Subcutaneous adipose tissue (tissue), 4 donors: ENCODE data around the gene GPR39. TPM values are rescaled to one million over a fixed set of nuclear protein-coding genes. Genes with fewer than 3 reads are reported as not detected.

ENCODE experiments used
- total RNA-seq, 4 donors: library from RNA; depleted of rRNA; stranded (reverse); fragments of >200 nt; gene quantifications; one replicate each; pipeline ENCODE4 v1.1.0, GENCODE V29; 2016
- TF ChIP-seq, protein P1 (sequence below): fragments of 450-650 bp; IDR thresholded peaks from one replicate; pipeline ENCODE4 v1.5.1; 2016; ENCODE audit warnings: low read depth, mild to moderate bottlenecking, control low read depth, antibody characterized with exemption, moderate library complexity

The GPR39 gene
- total RNA-seq, 4 donors from 2014 or later, result 0.34 to 1.5 (median 0.66) TPM; not detected in 1

DNA sequence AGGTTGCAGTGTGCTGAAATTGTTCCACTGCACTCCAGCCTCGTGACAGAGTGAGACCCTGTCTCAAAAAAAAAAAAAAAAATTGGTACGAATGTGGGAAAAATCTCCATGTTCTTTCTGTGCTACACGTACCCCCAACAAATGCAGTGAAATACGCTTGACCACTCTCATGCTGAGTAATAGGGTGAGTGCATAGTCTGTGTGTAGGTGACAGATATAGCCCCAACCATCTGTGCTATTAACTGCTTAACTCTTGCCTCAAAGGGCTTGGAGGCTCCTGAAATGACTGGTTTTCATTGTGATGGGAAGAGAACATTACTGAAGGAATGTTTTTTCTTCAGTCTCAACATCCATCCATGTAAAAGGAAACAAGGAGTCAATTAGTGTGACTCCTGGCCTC lies 237.7 kb downstream of the GPR39 start:
- TF ChIP-seq, protein P1, sequence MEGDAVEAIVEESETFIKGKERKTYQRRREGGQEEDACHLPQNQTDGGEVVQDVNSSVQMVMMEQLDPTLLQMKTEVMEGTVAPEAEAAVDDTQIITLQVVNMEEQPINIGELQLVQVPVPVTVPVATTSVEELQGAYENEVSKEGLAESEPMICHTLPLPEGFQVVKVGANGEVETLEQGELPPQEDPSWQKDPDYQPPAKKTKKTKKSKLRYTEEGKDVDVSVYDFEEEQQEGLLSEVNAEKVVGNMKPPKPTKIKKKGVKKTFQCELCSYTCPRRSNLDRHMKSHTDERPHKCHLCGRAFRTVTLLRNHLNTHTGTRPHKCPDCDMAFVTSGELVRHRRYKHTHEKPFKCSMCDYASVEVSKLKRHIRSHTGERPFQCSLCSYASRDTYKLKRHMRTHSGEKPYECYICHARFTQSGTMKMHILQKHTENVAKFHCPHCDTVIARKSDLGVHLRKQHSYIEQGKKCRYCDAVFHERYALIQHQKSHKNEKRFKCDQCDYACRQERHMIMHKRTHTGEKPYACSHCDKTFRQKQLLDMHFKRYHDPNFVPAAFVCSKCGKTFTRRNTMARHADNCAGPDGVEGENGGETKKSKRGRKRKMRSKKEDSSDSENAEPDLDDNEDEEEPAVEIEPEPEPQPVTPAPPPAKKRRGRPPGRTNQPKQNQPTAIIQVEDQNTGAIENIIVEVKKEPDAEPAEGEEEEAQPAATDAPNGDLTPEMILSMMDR, result no peak

DNA sequence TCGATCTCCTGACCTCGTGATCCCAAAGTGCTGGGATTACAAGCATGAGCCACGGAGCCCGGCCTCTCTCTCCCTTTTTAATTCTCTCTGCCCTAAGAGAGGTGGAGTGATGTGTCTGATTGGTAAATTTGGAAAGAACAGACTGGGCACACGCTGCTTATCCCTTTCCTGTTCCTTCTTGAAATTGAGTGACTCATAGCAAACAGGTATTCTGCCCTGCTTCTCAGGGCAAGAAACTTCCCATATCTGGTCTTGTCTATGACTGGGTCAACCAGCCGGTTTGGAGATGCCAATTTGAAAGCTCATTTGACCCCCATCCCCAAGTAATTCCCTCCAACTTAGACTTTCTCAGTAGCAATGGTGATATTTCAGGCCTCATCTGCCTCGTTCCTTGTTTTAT lies 238.4 kb downstream of the GPR39 start:
- TF ChIP-seq, protein P1, result no peak

DNA sequence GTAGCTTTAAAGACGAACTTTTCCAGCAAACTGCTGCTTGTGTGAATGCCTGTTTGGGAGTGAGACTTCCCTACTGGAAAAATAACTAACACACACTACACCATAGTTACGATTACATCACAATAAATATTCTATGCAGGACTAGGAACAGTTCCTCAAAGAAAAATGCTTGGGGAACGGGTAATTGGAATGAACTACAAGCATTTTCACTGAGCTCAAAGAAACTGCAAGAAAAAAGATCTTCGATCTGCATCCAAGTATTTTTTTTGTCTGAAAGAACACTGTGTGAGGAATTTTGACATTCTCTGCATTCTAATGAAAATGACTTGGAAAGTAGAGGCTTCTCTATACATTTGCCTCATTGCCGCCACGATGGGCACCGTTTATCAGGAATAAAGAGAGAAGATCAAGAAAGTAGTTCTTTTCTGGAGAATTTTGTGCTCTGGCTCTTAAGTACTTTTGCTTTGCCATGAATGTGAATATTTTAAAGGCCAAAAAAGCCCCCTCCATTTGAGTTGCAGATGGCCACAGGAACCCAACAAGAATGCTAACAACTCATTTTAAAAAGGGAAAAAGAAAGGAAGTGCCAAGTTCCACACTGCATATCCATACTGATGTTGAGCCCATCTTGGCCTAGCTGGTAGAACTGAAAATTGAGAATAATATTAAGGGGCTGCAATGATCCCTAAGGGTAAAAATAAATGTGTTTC lies 239.8 kb downstream of the GPR39 start:
- TF ChIP-seq, protein P1, result no peak

DNA sequence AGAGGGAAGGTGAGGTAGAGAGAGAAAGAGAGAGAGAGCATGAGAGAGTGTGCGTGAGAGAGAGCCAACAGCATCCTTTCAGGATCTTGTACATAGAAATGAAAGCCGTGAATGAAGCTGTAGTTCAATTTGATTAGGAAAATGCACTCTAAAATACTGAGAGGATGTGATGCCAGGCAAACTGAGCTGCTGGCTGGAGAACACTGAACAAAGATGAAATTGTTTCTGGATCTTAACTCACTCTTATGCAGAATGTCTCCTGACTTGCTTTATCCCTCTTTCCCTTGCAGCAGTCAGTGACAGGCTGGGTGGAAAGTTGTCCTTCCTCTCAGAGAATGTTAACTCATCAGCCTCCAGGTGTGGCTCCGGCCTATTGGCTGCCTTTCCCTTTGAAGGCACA lies 242.7 kb downstream of the GPR39 start:
- TF ChIP-seq, protein P1, result no peak

DNA sequence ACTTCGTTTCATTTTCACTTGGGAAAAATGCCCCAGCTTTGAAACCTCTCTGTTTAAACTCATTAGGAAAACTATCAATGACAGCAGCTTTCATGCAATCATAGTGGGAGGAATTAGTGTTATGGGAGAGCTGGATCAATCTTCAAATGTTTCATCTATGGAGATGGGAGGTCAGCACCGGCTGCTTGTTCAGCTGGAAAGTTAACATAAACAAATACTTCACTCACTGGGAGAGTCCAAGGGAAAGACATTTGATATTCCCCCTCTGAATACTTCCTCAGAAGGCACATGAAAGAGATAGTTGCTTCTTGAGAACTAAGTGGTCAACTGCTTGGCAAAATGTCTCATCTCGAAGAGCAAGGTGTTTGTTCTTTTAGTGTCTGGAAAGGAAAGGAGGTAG lies 246.1 kb downstream of the GPR39 start:
- TF ChIP-seq, protein P1, result no peak

DNA sequence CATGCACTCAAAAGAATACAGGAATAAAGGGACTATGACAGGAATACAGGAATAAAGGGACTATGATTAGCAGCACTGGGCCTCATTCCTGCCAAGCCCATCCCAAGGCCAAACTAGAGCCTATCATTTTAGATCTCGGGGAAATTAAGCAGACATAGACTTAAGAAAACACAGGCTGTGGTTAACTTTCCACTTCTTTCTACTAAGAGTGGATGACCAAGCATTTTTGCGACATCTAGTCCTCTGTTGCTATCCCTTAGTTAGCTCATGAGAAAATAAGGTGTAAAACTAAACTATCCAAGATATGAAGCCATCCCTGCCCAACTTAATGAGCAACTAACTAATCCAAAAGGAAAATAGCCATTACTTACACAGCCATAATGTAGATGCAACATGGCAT lies 247.5 kb downstream of the GPR39 start:
- TF ChIP-seq, protein P1, result no peak

DNA sequence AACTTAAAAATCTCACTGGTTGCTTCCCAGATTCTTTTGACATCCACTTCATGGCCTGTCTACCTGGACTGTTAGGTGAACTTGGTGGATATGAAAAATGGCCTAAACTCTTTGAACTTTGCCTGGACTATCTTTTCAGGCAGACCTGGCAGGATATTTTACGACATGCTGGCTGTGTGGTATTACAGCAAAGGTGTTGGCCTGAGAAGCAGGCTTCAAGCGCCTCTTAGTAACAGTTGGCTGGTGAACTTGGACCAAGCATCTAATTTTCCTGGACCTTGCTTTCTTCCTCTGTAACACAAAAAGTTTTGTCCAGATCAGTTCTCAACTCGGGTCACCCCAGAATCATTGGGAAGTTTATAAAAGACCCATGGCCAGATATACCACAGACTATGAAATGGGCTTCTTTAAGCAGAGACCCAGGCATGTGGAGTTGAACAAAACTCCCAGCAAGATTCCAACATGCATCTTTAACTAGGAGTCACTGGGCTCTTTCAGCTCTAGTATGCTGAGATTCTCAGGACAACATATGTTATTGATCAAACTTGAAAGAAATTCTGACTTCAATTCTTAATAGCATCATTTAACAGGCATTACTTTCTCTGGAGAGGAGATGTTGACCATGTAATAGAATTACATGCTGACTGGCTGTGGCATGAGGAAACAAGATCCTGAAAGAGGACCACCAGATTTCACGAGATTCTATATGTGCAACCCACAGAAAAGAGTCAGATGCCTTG lies 249.0 kb downstream of the GPR39 start:
- TF ChIP-seq, protein P1, result no peak
